ENCODE measurements around the gene LRRC66.

The LRRC66 gene

DNA sequence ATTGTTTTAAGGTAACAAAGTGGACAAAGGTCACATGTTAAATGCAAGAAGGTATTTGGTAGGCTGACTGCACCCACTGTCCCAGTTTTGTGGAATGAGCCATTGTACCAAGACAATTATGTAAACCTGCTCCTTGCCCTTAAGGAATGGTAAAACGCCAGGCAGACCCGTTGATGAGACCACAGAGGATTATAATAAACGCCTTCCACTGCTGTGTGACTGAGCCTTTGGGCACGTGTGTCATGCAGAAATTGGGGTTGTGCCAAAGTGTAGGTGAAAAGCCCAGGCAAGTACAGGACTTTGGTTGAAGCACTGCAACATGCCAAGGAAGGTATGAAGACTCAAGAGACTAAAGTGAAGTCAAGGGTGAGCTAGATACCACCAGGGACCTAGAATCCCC is 59.7 kb downstream of the LRRC66 start:
- Histone ChIP-seq H3K36me3 (ENCODE audit: control insufficient read depth, low read depth, low read length) (no peaks in the 10 kb centered on the region), H3K4me3 (ENCODE audit: low read length) (no peak overlapping the region), H3K27me3 (ENCODE audit: control insufficient read depth, insufficient read depth, low read length) (no peaks in the 10 kb centered on the region), H3K9me3 (ENCODE audit: control insufficient read depth, low read depth, low read length) (no peaks in the 10 kb centered on the region), H3K9ac (ENCODE audit: low read length) (no peak overlapping the region), H3K4me1 (ENCODE audit: control insufficient read depth, low read depth, low read length) (no peaks in the 10 kb centered on the region), H3K27ac (ENCODE audit: low read length) (no peak overlapping the region)

GRCh38 chr4:51958199-51958968 is 61.8 kb downstream of the LRRC66 start:
- no peak overlapping the region for H3K9ac ChIP-seq (ENCODE audit: low read length)
- no peak overlapping the region for H3K4me3 ChIP-seq (ENCODE audit: low read length)
- H3K27me3 ChIP-seq (ENCODE audit: control insufficient read depth, insufficient read depth, low read length) = no peaks in the 10 kb centered on the region
- H3K4me1 ChIP-seq (ENCODE audit: control insufficient read depth, low read depth, low read length) = no peaks in the 10 kb centered on the region
- H3K36me3 ChIP-seq (ENCODE audit: control insufficient read depth, low read depth, low read length) = no peaks in the 10 kb centered on the region
- no peak overlapping the region for H3K27ac ChIP-seq (ENCODE audit: low read length)
- peaks cover 7% of the 10 kb centered on the region for H3K9me3 ChIP-seq (ENCODE audit: control insufficient read depth, low read depth, low read length)

Data from iPS-18a (cell line).